SK-N-SH treated with all-trans-retinoic acid at 6 μM for 48 hours (cell line): ENCODE data around the gene AP1G2.

Experiments used
- ATAC-seq: fragments of 200-7000 bp; cut with Tn5 transposase; 3 replicates; pipeline ENCODE4 v1.9.1; 2020; ENCODE audit warnings: mild to moderate bottlenecking, moderate library complexity
- ARNTL ChIP-seq: fragments of 450-650 bp; formaldehyde crosslinking; IDR thresholded peaks from 2 replicates; pipeline ENCODE4 v1.5.0; 2020; ENCODE audit warnings: low read depth, mild to moderate bottlenecking, moderate library complexity, borderline replicate concordance
- CSDC2 ChIP-seq: fragments of 250-450 bp; sonication (Bioruptor Pico); IDR thresholded peaks from 2 replicates; pipeline ENCODE4 v1.5.0; 2020; ENCODE audit warnings: mild to moderate bottlenecking, moderate library complexity
- CSRNP3 ChIP-seq: fragments of 250-450 bp; sonication (Bioruptor Pico); IDR thresholded peaks from 2 replicates; pipeline ENCODE4 v1.5.1; 2021; ENCODE audit warnings: mild to moderate bottlenecking, moderate library complexity
- ESRRG ChIP-seq: fragments of 250-450 bp; sonication (Bioruptor Pico); IDR thresholded peaks from 2 replicates; pipeline ENCODE4 v1.6.1; 2021; ENCODE audit warnings: mild to moderate bottlenecking
- GLIS3 ChIP-seq: fragments of 250-450 bp; sonication (Bioruptor Pico); IDR thresholded peaks from 2 replicates; pipeline ENCODE4 v1.5.0; 2020; ENCODE audit warnings: mild to moderate bottlenecking, moderate library complexity
- ISL1 ChIP-seq: fragments of 250-450 bp; sonication (Bioruptor Pico); IDR thresholded peaks from 2 replicates; pipeline ENCODE4 v2.1.2; 2022; ENCODE audit warnings: mild to moderate bottlenecking, moderate library complexity
- OSR1 ChIP-seq: fragments of 250-450 bp; sonication (Bioruptor Pico); IDR thresholded peaks from 2 replicates; pipeline ENCODE4 v1.8.0; 2022; ENCODE audit warnings: moderate library complexity, mild to moderate bottlenecking, inconsistent platforms
- PATZ1 ChIP-seq: fragments of 250-450 bp; sonication (Bioruptor Pico); IDR thresholded peaks from 2 replicates; pipeline ENCODE4 v1.8.0; 2020; ENCODE audit warnings: mild to moderate bottlenecking, moderate library complexity, borderline replicate concordance
- POU6F1 ChIP-seq: fragments of 250-450 bp; sonication (Bioruptor Pico); IDR thresholded peaks from 2 replicates; pipeline ENCODE4 v1.8.0; 2021; ENCODE audit warnings: low read depth, mild to moderate bottlenecking, moderate library complexity, borderline replicate concordance
- PPARA ChIP-seq: fragments of 250-450 bp; sonication (Bioruptor Pico); IDR thresholded peaks from 2 replicates; pipeline ENCODE4 v1.5.0; 2020; ENCODE audit warnings: mild to moderate bottlenecking, borderline replicate concordance
- RARB ChIP-seq: fragments of 250-450 bp; sonication (Bioruptor Pico); IDR thresholded peaks from 2 replicates; pipeline ENCODE4 v1.8.0; 2021; ENCODE audit warnings: mild to moderate bottlenecking, moderate library complexity
- SNAI2 ChIP-seq: fragments of 250-450 bp; sonication (Bioruptor Pico); IDR thresholded peaks from 2 replicates; pipeline ENCODE4 v1.5.0; 2020; ENCODE audit warnings: mild to moderate bottlenecking, moderate library complexity
- TCF4 ChIP-seq: fragments of 250-450 bp; sonication (Bioruptor Pico); IDR thresholded peaks from 2 replicates; pipeline ENCODE4 v1.8.0; 2021; ENCODE audit warnings: mild to moderate bottlenecking, moderate library complexity, borderline replicate concordance
- TOX ChIP-seq: fragments of 250-450 bp; sonication (Bioruptor Pico); IDR thresholded peaks from 2 replicates; pipeline ENCODE4 v1.8.0; 2021; ENCODE audit warnings: mild to moderate bottlenecking, moderate library complexity, borderline replicate concordance
- TSHZ2 ChIP-seq: fragments of 250-450 bp; sonication (Bioruptor Pico); IDR thresholded peaks from 2 replicates; pipeline ENCODE4 v1.5.0; 2020; ENCODE audit warnings: mild to moderate bottlenecking, moderate library complexity
- ZC3H10 ChIP-seq: fragments of 250-450 bp; sonication (Bioruptor Pico); IDR thresholded peaks from 2 replicates; pipeline ENCODE4 v1.5.1; 2021; ENCODE audit warnings: mild to moderate bottlenecking, moderate library complexity
- ZFP3 ChIP-seq: fragments of 250-450 bp; sonication (Bioruptor Pico); IDR thresholded peaks from 2 replicates; pipeline ENCODE4 v1.5.0; 2020; ENCODE audit warnings: mild to moderate bottlenecking, moderate library complexity
- ZFP30 ChIP-seq: fragments of 450-650 bp; formaldehyde crosslinking; IDR thresholded peaks from 2 replicates; pipeline ENCODE4 v1.5.0; 2022; ENCODE audit warnings: mild to moderate bottlenecking, moderate library complexity
- ZNF565 ChIP-seq: fragments of 450-650 bp; formaldehyde crosslinking; conservative IDR thresholded peaks from 2 replicates; pipeline ENCODE4 v1.5.0; 2020; ENCODE audit warnings: low read depth, mild to moderate bottlenecking, moderate library complexity
- ZNF8 ChIP-seq: fragments of 450-650 bp; formaldehyde crosslinking; IDR thresholded peaks from 2 replicates; pipeline ENCODE4 v1.5.0; 2020; ENCODE audit warnings: mild to moderate bottlenecking, moderate library complexity

Gene AP1G2

GRCh38 chr14:23614395-23614828 is 46.8 kb upstream of the AP1G2 start:
- ATAC-seq = no peak
- TF ChIP-seq TOX = no peak
- TF ChIP-seq ZNF8 (CRISPR knock-in tag) = no peak
- TF ChIP-seq POU6F1 (CRISPR knock-in tag) = no peak
- TF ChIP-seq PPARA (CRISPR knock-in tag) = no peak
- TF ChIP-seq ZC3H10 (CRISPR knock-in tag) = no peak
- TF ChIP-seq SNAI2 = no peak
- no peak for TF ChIP-seq RARB (CRISPR knock-in tag)
- no peak for TF ChIP-seq ESRRG (CRISPR knock-in tag)
- TF ChIP-seq OSR1 = no peak
- TF ChIP-seq PATZ1 = no peak
- no peak for TF ChIP-seq TSHZ2
- TF ChIP-seq CSDC2 (CRISPR knock-in tag) = no peak
- TF ChIP-seq ZFP30 (CRISPR knock-in tag) = no peak
- no peak for TF ChIP-seq CSRNP3 (CRISPR knock-in tag)
- no peak for TF ChIP-seq ARNTL
- no peak for TF ChIP-seq ZNF565 (CRISPR knock-in tag)

- no peak for TF ChIP-seq CSDC2 (CRISPR knock-in tag)
- TF ChIP-seq TOX = no peak
- TF ChIP-seq TCF4 (CRISPR knock-in tag) = no peak
- TF ChIP-seq ZC3H10 (CRISPR knock-in tag) = no peak
- ATAC-seq = no peak
Measured at GRCh38 chr14:23613242-23614070, 45.9 kb upstream of the AP1G2 start.

- ATAC-seq = no peak
- TF ChIP-seq ZNF565 (CRISPR knock-in tag) (no peak), ZC3H10 (CRISPR knock-in tag) (no peak), SNAI2 (no peak), RARB (CRISPR knock-in tag) (no peak), ZFP3 (no peak), PATZ1 (no peak), ZNF8 (CRISPR knock-in tag) (no peak), ISL1 (CRISPR knock-in tag) (no peak), TOX (no peak), GLIS3 (CRISPR knock-in tag) (no peak), ZFP30 (CRISPR knock-in tag) (no peak), TCF4 (CRISPR knock-in tag) (no peak), CSDC2 (CRISPR knock-in tag) (no peak), TSHZ2 (no peak)
Measured at GRCh38 chr14:23612802-23613201, 45.2 kb upstream of the AP1G2 start.
